Activated T-cell treated with anti-CD3 and anti-CD28 coated beads, Interleukin-2, amount 50 U/mL, for 4 hours (primary cell): ENCODE results near the gene STX3. TPM values are rescaled to one million over a fixed set of nuclear protein-coding genes. Genes with fewer than 3 reads are reported as not detected.
"Not testable (repeated sequence)": the region's sequence is repeated elsewhere in the genome, so short reads cannot be mapped to it uniquely, and the experiment has no call there.

Experiments
- ATAC-seq, 2 donors: fragments of 200-7000 bp; cut with Tn5 transposase; one replicate each; pipeline ENCODE4 v1.10.0; 2021
- DNase-seq: peaks from one replicate; pipeline ENCODE4 v3.0.0-alpha.2; 2020
- H3K27me3 Mint-ChIP-seq: one replicate; pipeline ENCODE4 v1.8.0; 2021; ENCODE audit warnings: low read depth, mixed read lengths
- H3K36me3 Mint-ChIP-seq: one replicate; pipeline ENCODE4 v1.8.0; 2022; ENCODE audit warnings: mixed read lengths; ENCODE audit not compliant: insufficient read depth
- H3K4me1 Mint-ChIP-seq: one replicate; pipeline ENCODE4 v1.8.0; 2021; ENCODE audit warnings: low read depth, mixed read lengths
- H3K4me3 Mint-ChIP-seq: one replicate; pipeline ENCODE4 v1.8.0; 2021; ENCODE audit warnings: mild to moderate bottlenecking, moderate library complexity, mixed read lengths
- H3K9me3 Mint-ChIP-seq: one replicate; pipeline ENCODE4 v1.8.0; 2021; ENCODE audit warnings: mixed read lengths
- total RNA-seq, 3 donors: library from RNA; stranded (reverse); gene quantifications; one replicate each; pipeline ENCODE4 v1.2.1, GENCODE V29; 2021

Gene STX3
- total RNA-seq, 3 donors from 2014 or later = 5.6 to 6.3 (median 5.6) TPM

- Mint-ChIP-seq H3K9me3 (no peaks in the 10 kb centered on the region), H3K27me3 (no peaks in the 10 kb centered on the region), H3K4me3 (no peak overlapping the region), H3K4me1 (peaks cover 34% of the 10 kb centered on the region), H3K36me3 (peaks cover 3% of the 10 kb centered on the region)
- DNase-seq (no peak), ATAC-seq (no peak)
Observed at GRCh38 chr11:59769111-59769510, 13.9 kb downstream of the STX3 start.

GRCh38 chr11:59769828-59770227 lies 14.7 kb downstream of the STX3 start:
- H3K36me3 Mint-ChIP-seq = peaks cover 3% of the 10 kb centered on the region
- DNase-seq (no peak), ATAC-seq (no peak)
- H3K9me3 Mint-ChIP-seq = no peaks in the 10 kb centered on the region
- H3K4me3 Mint-ChIP-seq = no peak overlapping the region
- H3K4me1 Mint-ChIP-seq = peaks cover 34% of the 10 kb centered on the region
- H3K27me3 Mint-ChIP-seq = no peaks in the 10 kb centered on the region

GRCh38 chr11:59770319-59770718 lies 15.1 kb downstream of the STX3 start:
- H3K4me1 Mint-ChIP-seq = peaks cover 30% of the 10 kb centered on the region

GRCh38 chr11:59770869-59771268 lies 15.7 kb downstream of the STX3 start:
- ATAC-seq (no peak), DNase-seq (no peak)
- H3K27me3 Mint-ChIP-seq = no peaks in the 10 kb centered on the region
- peaks cover 31% of the 10 kb centered on the region for H3K4me1 Mint-ChIP-seq
- peaks cover 3% of the 10 kb centered on the region for H3K36me3 Mint-ChIP-seq
- no peak overlapping the region for H3K4me3 Mint-ChIP-seq
- H3K9me3 Mint-ChIP-seq = no peaks in the 10 kb centered on the region

More at GRCh38 chr11:59770319-59770718, 15.1 kb downstream of the STX3 start:
- Mint-ChIP-seq H3K9me3 (no peaks in the 10 kb centered on the region), H3K36me3 (peaks cover 3% of the 10 kb centered on the region), H3K27me3 (no peaks in the 10 kb centered on the region), H3K4me3 (no peak overlapping the region)
- ATAC-seq (no peak), DNase-seq (no peak)

- no peaks in the 10 kb centered on the region for H3K27me3 Mint-ChIP-seq
- DNase-seq (no peak), ATAC-seq (no peak)
- no peak overlapping the region for H3K4me3 Mint-ChIP-seq
- peaks cover 3% of the 10 kb centered on the region for H3K36me3 Mint-ChIP-seq
- peaks cover 27% of the 10 kb centered on the region for H3K4me1 Mint-ChIP-seq
- no peaks in the 10 kb centered on the region for H3K9me3 Mint-ChIP-seq
Observed at GRCh38 chr11:59771605-59772004, 16.4 kb downstream of the STX3 start.

- no peaks in the 10 kb centered on the region for H3K9me3 Mint-ChIP-seq
- H3K27me3 Mint-ChIP-seq = no peaks in the 10 kb centered on the region
- no peak for ATAC-seq
- DNase-seq = no peak
- no peak overlapping the region for H3K4me3 Mint-ChIP-seq
- H3K4me1 Mint-ChIP-seq = peaks cover 28% of the 10 kb centered on the region
- peaks cover 5% of the 10 kb centered on the region for H3K36me3 Mint-ChIP-seq
Observed at GRCh38 chr11:59773083-59773440, 17.9 kb downstream of the STX3 start.

- Mint-ChIP-seq H3K27me3 (no peaks in the 10 kb centered on the region), H3K9me3 (no peaks in the 10 kb centered on the region), H3K4me3 (no peak overlapping the region), H3K36me3 (peaks cover 9% of the 10 kb centered on the region), H3K4me1 (peaks cover 26% of the 10 kb centered on the region)
- DNase-seq (no peak), ATAC-seq (peak in 1 of 2 donors; percentile 50)
Observed at GRCh38 chr11:59776210-59777066, 21.3 kb downstream of the STX3 start.

GRCh38 chr11:59777104-59777503 lies 21.9 kb downstream of the STX3 start:
- no peaks in the 10 kb centered on the region for H3K27me3 Mint-ChIP-seq
- H3K9me3 Mint-ChIP-seq = no peaks in the 10 kb centered on the region
- DNase-seq (no peak), ATAC-seq (no peak)
- H3K36me3 Mint-ChIP-seq = peaks cover 9% of the 10 kb centered on the region
- H3K4me3 Mint-ChIP-seq = no peak overlapping the region
- peaks cover 20% of the 10 kb centered on the region for H3K4me1 Mint-ChIP-seq

- Mint-ChIP-seq H3K36me3 (peaks cover 7% of the 10 kb centered on the region), H3K4me3 (no peak overlapping the region), H3K27me3 (no peaks in the 10 kb centered on the region), H3K9me3 (no peaks in the 10 kb centered on the region), H3K4me1 (peaks cover 15% of the 10 kb centered on the region)
- ATAC-seq (no peak), DNase-seq (no peak)
Observed at GRCh38 chr11:59778122-59778521, 22.9 kb downstream of the STX3 start.

GRCh38 chr11:59779487-59779886 lies 24.3 kb downstream of the STX3 start:
- H3K4me1 Mint-ChIP-seq = peaks cover 18% of the 10 kb centered on the region
- DNase-seq (no peak), ATAC-seq (no peak)
- no peak overlapping the region for H3K4me3 Mint-ChIP-seq
- no peaks in the 10 kb centered on the region for H3K27me3 Mint-ChIP-seq
- H3K36me3 Mint-ChIP-seq = peaks cover 6% of the 10 kb centered on the region
- no peaks in the 10 kb centered on the region for H3K9me3 Mint-ChIP-seq

GRCh38 chr11:59782080-59782479 lies 26.9 kb downstream of the STX3 start:
- Mint-ChIP-seq H3K4me1 (peaks cover 13% of the 10 kb centered on the region), H3K27me3 (no peaks in the 10 kb centered on the region), H3K9me3 (no peaks in the 10 kb centered on the region)

GRCh38 chr11:59783632-59784090 lies 28.5 kb downstream of the STX3 start:
- Mint-ChIP-seq H3K27me3 (no peaks in the 10 kb centered on the region), H3K4me3 (no peak overlapping the region), H3K9me3 (no peaks in the 10 kb centered on the region), H3K4me1 (peaks cover 13% of the 10 kb centered on the region), H3K36me3 (peaks cover 19% of the 10 kb centered on the region)
- no peak for DNase-seq
- ATAC-seq = no peak

More at GRCh38 chr11:59782080-59782479, 26.9 kb downstream of the STX3 start:
- ATAC-seq = no peak
- Mint-ChIP-seq H3K36me3 (peaks cover 9% of the 10 kb centered on the region), H3K4me3 (no peak overlapping the region)
- DNase-seq = no peak

GRCh38 chr11:59784441-59784840 lies 29.3 kb downstream of the STX3 start:
- Mint-ChIP-seq H3K36me3 (peaks cover 25% of the 10 kb centered on the region), H3K4me1 (peaks cover 13% of the 10 kb centered on the region)
- not testable (repeated sequence) for H3K4me3 Mint-ChIP-seq, H3K9me3 Mint-ChIP-seq, ATAC-seq, DNase-seq, H3K27me3 Mint-ChIP-seq

- ATAC-seq = no peak
- peaks cover 22% of the 10 kb centered on the region for H3K36me3 Mint-ChIP-seq
- no peak overlapping the region for H3K4me3 Mint-ChIP-seq
- peaks cover 13% of the 10 kb centered on the region for H3K4me1 Mint-ChIP-seq
- H3K9me3 Mint-ChIP-seq = no peaks in the 10 kb centered on the region
- no peaks in the 10 kb centered on the region for H3K27me3 Mint-ChIP-seq
- no peak for DNase-seq
Observed at GRCh38 chr11:59785818-59786217, 30.6 kb downstream of the STX3 start.

- Mint-ChIP-seq H3K9me3 (no peaks in the 10 kb centered on the region), H3K27me3 (no peaks in the 10 kb centered on the region), H3K4me3 (no peak overlapping the region), H3K4me1 (peaks cover 11% of the 10 kb centered on the region), H3K36me3 (peaks cover 25% of the 10 kb centered on the region)
- ATAC-seq (no peak), DNase-seq (no peak)
Observed at GRCh38 chr11:59787255-59787588, 32.0 kb downstream of the STX3 start.
